Parathyroid adenoma (tissue), 2 donors: ENCODE results near the gene ALDH16A1.

Source experiments
- H2AFZ ChIP-seq: fragments of 300-600 bp; sonication (generic); one replicate; pipeline ENCODE4 v1.7.0; 2017; ENCODE audit warnings: antibody characterized with exemption, mild to moderate bottlenecking
- H3K27ac ChIP-seq: fragments of 300-600 bp; sonication (generic); one replicate; pipeline ENCODE4 v1.7.0; 2017
- H3K27me3 ChIP-seq: fragments of 300-600 bp; sonication (generic); one replicate; pipeline ENCODE4 v1.7.0; 2017; ENCODE audit warnings: low read length; ENCODE audit not compliant: control insufficient read depth, insufficient read depth
- H3K36me3 ChIP-seq: fragments of 300-600 bp; sonication (generic); one replicate; pipeline ENCODE4 v1.7.0; 2017; ENCODE audit warnings: low read length; ENCODE audit not compliant: control insufficient read depth, insufficient read depth
- H3K4me1 ChIP-seq: fragments of 300-600 bp; sonication (generic); one replicate; pipeline ENCODE4 v1.7.0; 2017; ENCODE audit warnings: control low read depth
- H3K4me2 ChIP-seq: fragments of 300-600 bp; sonication (generic); one replicate; pipeline ENCODE4 v1.7.0; 2017; ENCODE audit warnings: low read length
- H3K4me3 ChIP-seq: fragments of 300-600 bp; sonication (generic); one replicate; pipeline ENCODE4 v1.7.0; 2017; ENCODE audit warnings: low read depth, low read length
- H3K79me2 ChIP-seq: fragments of 300-600 bp; sonication (generic); one replicate; pipeline ENCODE4 v1.7.0; 2017; ENCODE audit warnings: control low read depth
- H3K9ac ChIP-seq: fragments of 300-600 bp; sonication (generic); one replicate; pipeline ENCODE4 v1.7.0; 2017; ENCODE audit warnings: mild to moderate bottlenecking
- H3K9me3 ChIP-seq: fragments of 300-600 bp; sonication (generic); one replicate; pipeline ENCODE4 v1.7.0; 2017; ENCODE audit warnings: low read length; ENCODE audit not compliant: control insufficient read depth
- TF ChIP-seq, protein P1 (sequence below): fragments of 300-600 bp; sonication (generic); IDR thresholded peaks from one replicate; pipeline ENCODE4 v1.7.0; 2017; ENCODE audit warnings: antibody characterized with exemption, mild to moderate bottlenecking
- donor health status: primary hyperparathyroidism.

Gene ALDH16A1

GRCh38 chr19:49422407-49423070, 30.5 kb upstream of the ALDH16A1 start:
- H3K79me2 ChIP-seq: no peaks in the 10 kb centered on the region
- H3K4me3 ChIP-seq: no peak overlapping the region
- H2AFZ ChIP-seq: no peak overlapping the region
- no peaks in the 10 kb centered on the region for H3K36me3 ChIP-seq
- no peaks in the 10 kb centered on the region for H3K4me1 ChIP-seq
- TF ChIP-seq, protein P1, sequence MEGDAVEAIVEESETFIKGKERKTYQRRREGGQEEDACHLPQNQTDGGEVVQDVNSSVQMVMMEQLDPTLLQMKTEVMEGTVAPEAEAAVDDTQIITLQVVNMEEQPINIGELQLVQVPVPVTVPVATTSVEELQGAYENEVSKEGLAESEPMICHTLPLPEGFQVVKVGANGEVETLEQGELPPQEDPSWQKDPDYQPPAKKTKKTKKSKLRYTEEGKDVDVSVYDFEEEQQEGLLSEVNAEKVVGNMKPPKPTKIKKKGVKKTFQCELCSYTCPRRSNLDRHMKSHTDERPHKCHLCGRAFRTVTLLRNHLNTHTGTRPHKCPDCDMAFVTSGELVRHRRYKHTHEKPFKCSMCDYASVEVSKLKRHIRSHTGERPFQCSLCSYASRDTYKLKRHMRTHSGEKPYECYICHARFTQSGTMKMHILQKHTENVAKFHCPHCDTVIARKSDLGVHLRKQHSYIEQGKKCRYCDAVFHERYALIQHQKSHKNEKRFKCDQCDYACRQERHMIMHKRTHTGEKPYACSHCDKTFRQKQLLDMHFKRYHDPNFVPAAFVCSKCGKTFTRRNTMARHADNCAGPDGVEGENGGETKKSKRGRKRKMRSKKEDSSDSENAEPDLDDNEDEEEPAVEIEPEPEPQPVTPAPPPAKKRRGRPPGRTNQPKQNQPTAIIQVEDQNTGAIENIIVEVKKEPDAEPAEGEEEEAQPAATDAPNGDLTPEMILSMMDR: no peak
- peak overlapping the region; percentile 47 for H3K4me2 ChIP-seq
- peaks cover 35% of the 10 kb centered on the region for H3K27me3 ChIP-seq
- H3K9me3 ChIP-seq: no peaks in the 10 kb centered on the region
- no peak overlapping the region for H3K9ac ChIP-seq
- no peak overlapping the region for H3K27ac ChIP-seq

DNA sequence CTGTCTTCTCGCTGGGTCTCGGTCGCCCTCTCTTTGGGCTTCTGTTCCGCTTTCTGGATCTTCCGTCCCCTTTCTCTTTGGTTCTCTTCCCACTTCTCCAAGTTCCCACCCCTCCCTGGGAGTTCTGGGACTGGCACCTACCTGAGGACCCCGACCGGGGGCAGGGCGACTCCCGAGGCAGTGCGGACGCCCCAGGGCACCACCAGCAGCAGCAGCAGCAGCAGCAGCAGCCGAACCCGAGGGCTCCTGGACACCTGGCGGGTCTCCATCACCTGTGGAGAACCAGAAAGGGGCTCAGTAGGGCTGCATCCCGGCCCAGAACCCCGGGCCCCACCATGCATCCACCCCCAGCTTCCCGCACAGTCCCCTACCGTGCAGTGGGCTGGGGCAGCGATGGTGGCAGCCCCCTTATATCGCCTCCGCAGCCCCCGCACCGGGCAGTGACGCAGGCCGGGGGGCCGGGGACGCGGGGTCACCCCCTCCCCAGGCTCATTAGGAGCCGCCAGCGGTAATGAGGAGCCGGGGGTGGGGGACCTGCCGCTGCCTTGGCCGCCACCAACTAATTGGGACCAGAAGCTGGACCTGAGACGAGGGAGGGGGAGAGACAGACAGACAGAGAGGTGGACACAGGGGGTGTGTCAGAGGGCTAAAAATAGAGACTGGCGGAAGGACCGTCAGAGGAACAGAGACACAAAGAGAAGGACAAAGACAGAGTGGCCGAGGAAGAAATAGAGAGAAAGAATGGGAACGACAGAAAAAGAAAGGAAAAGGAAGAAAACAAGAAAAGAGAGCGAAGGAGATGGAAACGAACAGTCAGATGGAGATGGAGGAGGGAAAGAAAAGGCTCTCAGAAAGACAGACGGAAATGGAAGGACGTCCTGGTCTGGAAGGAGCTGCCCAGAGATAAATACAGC, 29.7 kb upstream of the ALDH16A1 start, which contains the start of gene PTH2:
Gene PTH2, minus strand, starts transcription at position 371 of the 914 bp plus-strand sequence. Its CDS starts 102 bp downstream, at position 269.
- H3K9ac ChIP-seq: no peak within 1 kb of the TSS
- H3K9me3 ChIP-seq: no peaks in the 10 kb centered on the region
- no peak within 1 kb of the TSS for H2AFZ ChIP-seq
- H3K4me1 ChIP-seq: no peaks in the 10 kb centered on the region
- H3K4me2 ChIP-seq: peak within 1 kb of the TSS; percentile 47
- TF ChIP-seq, protein P1: no peak
- H3K36me3 ChIP-seq: no peaks in the 10 kb centered on the region
- no peak within 1 kb of the TSS for H3K4me3 ChIP-seq
- H3K27me3 ChIP-seq: peaks cover 35% of the 10 kb centered on the region
- no peaks in the 10 kb centered on the region for H3K79me2 ChIP-seq
- no peak within 1 kb of the TSS for H3K27ac ChIP-seq

DNA sequence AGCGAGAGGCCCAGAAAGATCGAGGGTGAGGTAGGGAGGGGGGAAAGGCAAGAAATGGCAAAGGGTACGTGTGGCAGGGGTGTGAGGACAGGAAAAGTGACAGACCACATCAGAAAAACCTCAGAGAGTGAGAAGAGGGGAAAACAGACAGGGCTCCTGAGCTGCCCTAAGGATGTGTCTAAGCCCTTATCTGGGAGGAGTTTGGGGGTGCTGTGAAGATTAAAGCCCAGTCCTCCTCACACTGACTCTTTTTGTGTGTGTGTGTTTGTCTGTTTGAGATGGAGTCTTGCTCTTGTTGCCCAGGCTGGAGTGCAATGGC, 29.1 kb upstream of the ALDH16A1 start:
- Histone ChIP-seq H3K27ac (no peak overlapping the region), H3K4me1 (no peaks in the 10 kb centered on the region), H3K9me3 (no peaks in the 10 kb centered on the region), H2AFZ (no peak overlapping the region), H3K4me2 (no peak overlapping the region), H3K79me2 (no peaks in the 10 kb centered on the region), H3K4me3 (no peak overlapping the region), H3K27me3 (peaks cover 35% of the 10 kb centered on the region), H3K9ac (no peak overlapping the region), H3K36me3 (no peaks in the 10 kb centered on the region)
- TF ChIP-seq, protein P1: no peak

DNA sequence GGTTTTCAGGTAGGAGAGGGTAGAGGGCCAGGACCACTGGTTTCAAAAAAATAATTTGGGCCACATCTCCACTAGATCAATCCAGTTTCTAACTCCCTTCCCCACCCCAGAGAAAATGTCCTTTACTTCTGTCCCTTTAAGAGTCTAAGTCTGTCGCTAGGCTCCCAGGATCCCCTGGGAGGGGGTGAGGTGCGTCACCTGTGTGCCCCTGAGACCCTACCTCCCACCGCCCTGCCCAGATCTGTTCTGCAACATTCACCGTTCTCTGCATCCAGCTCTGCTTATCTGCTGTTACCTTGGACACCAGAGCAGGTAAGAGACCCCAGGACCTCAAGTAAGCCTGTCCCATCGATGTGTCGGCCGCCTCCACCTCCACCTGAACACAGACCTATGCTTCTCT, 27.8 kb upstream of the ALDH16A1 start, which contains the start of gene GFY:
Gene GFY, plus strand, starts transcription at position 211 of the 400 bp plus-strand sequence. CDS start 1,043 bp downstream, outside the sequence.
- no peak within 1 kb of the TSS for H3K4me3 ChIP-seq
- no peaks in the 10 kb centered on the region for H3K9me3 ChIP-seq
- TF ChIP-seq, protein P1: no peak
- H3K4me1 ChIP-seq: no peaks in the 10 kb centered on the region
- H3K79me2 ChIP-seq: no peaks in the 10 kb centered on the region
- H3K9ac ChIP-seq: no peak within 1 kb of the TSS
- H3K36me3 ChIP-seq: no peaks in the 10 kb centered on the region
- H2AFZ ChIP-seq: no peak within 1 kb of the TSS
- no peak within 1 kb of the TSS for H3K27ac ChIP-seq
- H3K4me2 ChIP-seq: no peak within 1 kb of the TSS
- peaks cover 35% of the 10 kb centered on the region for H3K27me3 ChIP-seq
